GM12878 (cell line): Measurements from ENCODE around the gene OR13C8. TPM values are rescaled to one million over a fixed set of nuclear protein-coding genes. Genes with fewer than 3 reads are reported as not detected.
"Not testable (repeated sequence)": the region's sequence is repeated elsewhere in the genome, so short reads cannot be mapped to it uniquely, and the experiment has no call there.

Experiments
- ATAC-seq: fragments of 200-7000 bp; cut with Tn5 transposase; 3 replicates; pipeline ENCODE4 v1.9.1; 2020; ENCODE audit warnings: mild to moderate bottlenecking, moderate library complexity
- Bru-seq: library from RNA; stranded (reverse); fragments of 400-500 nt; gene quantifications from one replicate; lab custom pipeline; 2021; lab: Mats Ljungman, UMichigan
- BruChase-seq, 2 experiments: library from RNA; stranded (reverse); fragments of 400-500 nt; gene quantifications; one replicate each; lab custom pipeline; 2021; lab: Mats Ljungman, UMichigan
- BruUV-seq: library from RNA; stranded (reverse); fragments of 400-500 nt; replicated peaks from 2 replicates; lab custom pipeline; 2021; lab: Mats Ljungman, UMichigan
- CTCF ChIA-PET: fragments of 300-600 bp; sonication (Branson Sonifier 250); formaldehyde crosslinking; extraction: SDS; loops from one replicate; lab custom pipeline; 2021; ENCODE audit warnings: inconsistent platforms; lab: Yijun Ruan, JAX
- POLR2A ChIA-PET: fragments of 350-600 bp; formaldehyde crosslinking; extraction: SDS; loops from one replicate; lab custom pipeline; 2021; ENCODE audit warnings: inconsistent platforms; lab: Charles Lee
- RAD21 ChIA-PET: fragments of 300-600 bp; sonication (Branson Sonifier 250); formaldehyde crosslinking; loops from one replicate; lab custom pipeline; 2023; ENCODE audit warnings: antibody characterized with exemption; ENCODE audit not compliant: unreplicated experiment; lab: Charles Lee
- SMC1A ChIA-PET: fragments of 300-600 bp; sonication (Branson Sonifier 250); formaldehyde crosslinking; loops from one replicate; lab custom pipeline; 2023; ENCODE audit not compliant: unreplicated experiment, uncharacterized antibody; lab: Charles Lee
- DNase-seq: peaks from one replicate; pipeline ENCODE4 v3.0.0-alpha.2; 2011; ENCODE audit warnings: low read depth, low spot score
- FAIRE-seq: peaks from 3 replicates; lab custom pipeline; 2011; peaks lifted over from hg19 to GRCh38; lab: Jason Lieb, UNC
- H2AFZ ChIP-seq: 2 replicates; pipeline ENCODE4 v1.6.0; 2011; ENCODE audit warnings: low read depth, low read length, control low read depth; ENCODE audit not compliant: control insufficient read depth
- H3K27ac ChIP-seq: 2 replicates; pipeline ENCODE4 v1.5.1; 2011; ENCODE audit warnings: control low read depth; ENCODE audit not compliant: control insufficient read depth, insufficient read depth
- H3K27me3 ChIP-seq, 2 experiments: replicated peaks in 1 of 2; 2 replicates each; pipeline versions ENCODE4 v1.6.0 to v1.6.1; 2011; ENCODE audit warnings: low read length in 1 of 2; ENCODE audit not compliant: control insufficient read depth in 2 of 2, insufficient read depth in 2 of 2
- H3K36me3 ChIP-seq, 2 experiments: 2 replicates each; pipeline ENCODE4 v1.5.1; 2011; ENCODE audit warnings: low read length in 1 of 2; ENCODE audit not compliant: control insufficient read depth in 2 of 2, insufficient read depth in 2 of 2
- H3K4me1 ChIP-seq: 2 replicates; pipeline ENCODE4 v1.6.1; 2011; ENCODE audit warnings: mild to moderate bottlenecking, low read length, moderate library complexity, mixed read lengths; ENCODE audit not compliant: control insufficient read depth, insufficient read depth
- H3K4me2 ChIP-seq: 2 replicates; pipeline ENCODE4 v1.6.0; 2011; ENCODE audit warnings: control low read depth; ENCODE audit not compliant: control insufficient read depth, insufficient read depth
- H3K4me3 ChIP-seq: fragments of 200-600 bp; sonication (generic); 2 replicates; pipeline ENCODE4 v1.5.1; 2016
- H3K79me2 ChIP-seq: 2 replicates; pipeline ENCODE4 v1.6.0; 2011; ENCODE audit warnings: low read length; ENCODE audit not compliant: control insufficient read depth, insufficient read depth
- H3K9ac ChIP-seq: 2 replicates; pipeline ENCODE4 v1.8.0; 2011; ENCODE audit warnings: low read length, control low read depth, mixed read lengths; ENCODE audit not compliant: control insufficient read depth, insufficient read depth
- H3K9me3 ChIP-seq: replicated peaks from 3 replicates; pipeline ENCODE4 v1.5.1; 2011; ENCODE audit warnings: mild to moderate bottlenecking, low read length; ENCODE audit not compliant: control insufficient read depth, insufficient read depth
- H4K20me1 ChIP-seq: 2 replicates; pipeline ENCODE4 v1.6.0; 2011; ENCODE audit not compliant: control insufficient read depth, insufficient read depth
- CBX3 ChIP-seq: fragments of 200-600 bp; sonication (generic); IDR thresholded peaks from 2 replicates; pipeline ENCODE4 v1.6.1; 2016; ENCODE audit warnings: low read depth, borderline replicate concordance
- CHD4 ChIP-seq: fragments of 200-600 bp; sonication (generic); IDR thresholded peaks from 2 replicates; pipeline ENCODE4 v1.6.1; 2016; ENCODE audit warnings: mild to moderate bottlenecking
- E2F4 ChIP-seq: IDR thresholded peaks from 2 replicates; pipeline ENCODE4 v1.6.1; 2012; ENCODE audit warnings: low read depth, low read length, improper control_type of control experiment
- FOS ChIP-seq: IDR thresholded peaks from 3 replicates; pipeline ENCODE4 v1.6.1; 2011; ENCODE audit warnings: borderline replicate concordance; ENCODE audit not compliant: insufficient read length; ENCODE audit errors: extremely low read depth
- GABPA ChIP-seq: IDR thresholded peaks from 2 replicates; pipeline ENCODE4 v1.6.1; 2014; ENCODE audit warnings: antibody characterized with exemption, low read depth, mild to moderate bottlenecking, inconsistent platforms
- HDGF ChIP-seq: fragments of 450-650 bp; IDR thresholded peaks from 2 replicates; pipeline ENCODE4 v1.6.1; 2016; ENCODE audit warnings: antibody characterized with exemption
- LARP7 ChIP-seq: fragments of 450-650 bp; IDR thresholded peaks from 2 replicates; pipeline ENCODE4 v1.6.1; 2017; ENCODE audit warnings: mild to moderate bottlenecking
- MYC ChIP-seq: IDR thresholded peaks from 2 replicates; pipeline ENCODE4 v1.6.1; 2011; ENCODE audit warnings: mild to moderate bottlenecking, low read length, moderate library complexity, inconsistent platforms; ENCODE audit not compliant: insufficient read depth, insufficient replicate concordance, insufficient read length, severe bottlenecking
- NFXL1 ChIP-seq: fragments of 450-650 bp; IDR thresholded peaks from 2 replicates; pipeline ENCODE4 v1.6.1; 2017; ENCODE audit warnings: antibody characterized with exemption, mild to moderate bottlenecking, borderline replicate concordance
- NR2C1 ChIP-seq: fragments of 450-650 bp; IDR thresholded peaks from 2 replicates; pipeline ENCODE4 v1.6.1; 2017; ENCODE audit warnings: antibody characterized with exemption, mild to moderate bottlenecking, moderate library complexity
- POLR2AphosphoS5 ChIP-seq: IDR thresholded peaks from 2 replicates; pipeline ENCODE4 v1.6.1; 2011; ENCODE audit warnings: mild to moderate bottlenecking, low read length, inconsistent platforms
- RAD51 ChIP-seq: fragments of 450-650 bp; IDR thresholded peaks from 2 replicates; pipeline ENCODE4 v1.6.1; 2016; ENCODE audit warnings: moderate library complexity, mild to moderate bottlenecking, inconsistent platforms
- RFX5 ChIP-seq: IDR thresholded peaks from 2 replicates; pipeline ENCODE4 v1.6.1; 2011; ENCODE audit warnings: low read depth, low read length, improper control_type of control experiment
- SIX5 ChIP-seq: IDR thresholded peaks from 2 replicates; pipeline ENCODE4 v1.6.1; 2011; ENCODE audit warnings: mild to moderate bottlenecking, low read depth, low read length, moderate library complexity; ENCODE audit not compliant: severe bottlenecking
- SMC3 ChIP-seq: IDR thresholded peaks from 2 replicates; pipeline ENCODE4 v1.6.1; 2011; ENCODE audit warnings: low read length, improper control_type of control experiment, borderline replicate concordance
- SREBF1 ChIP-seq: IDR thresholded peaks from 2 replicates; pipeline ENCODE4 v1.6.1; 2012; ENCODE audit warnings: mild to moderate bottlenecking, low read length
- SREBF2 ChIP-seq: IDR thresholded peaks from 2 replicates; pipeline ENCODE4 v1.6.1; 2012; ENCODE audit warnings: mild to moderate bottlenecking, low read length
- SRF ChIP-seq, 2 experiments: IDR thresholded peaks; 2 replicates each; pipeline ENCODE4 v1.6.1; 2011; ENCODE audit warnings: low read depth in 2 of 2, low read length in 2 of 2, mild to moderate bottlenecking in 1 of 2, moderate library complexity in 1 of 2
- WGBS: methylation state at CpG from one replicate; pipeline ENCODE4 v1.1.6; 2016; ENCODE audit warnings: low lambda C conversion rate; ENCODE audit not compliant: insufficient replicate concordance, insufficient coverage; ENCODE audit errors: missing lambda C conversion rate; 5-methylcytosine and 5-hydroxymethylcytosine counted together
- in situ Hi-C: fragments of 300-500 bp; cut with MboI; formaldehyde crosslinking; loops from 9 replicates; pipeline ENCODE4 v1.14.3; 2018; ENCODE audit warnings: mixed read lengths
- intact Hi-C: fragments of 100-400 bp; cut with micrococcal nuclease; formaldehyde crosslinking; loops from one replicate; pipeline ENCODE4 v1.14.2; 2022; ENCODE audit not compliant: unreplicated experiment
- long read RNA-seq, 2 experiments: library from polyadenylated mRNA; unstranded; transcript quantifications; one replicate each; pipeline ENCODE4 v2.0.0, GENCODE V29; 2019 to 2020
- polyA minus RNA-seq, 3 experiments: library from RNA; depleted of rRNA, polyadenylated mRNA; stranded (reverse); fragments of >200 nt; gene quantifications; 2 replicates each; pipeline ENCODE4 v1.2.3, GENCODE V29; 2011
- polyA plus RNA-seq, 11 experiments: library from polyadenylated mRNA; depleted of rRNA in 4 of 11; unstranded in 6 of 11; stranded (reverse) in 5 of 11; fragments of >200 nt; fragmentation: Nextera tagmentation in 4 of 11; fragmentation: Illumina TruSeq in 1 of 11; extraction: Ambion mirVana in 4 of 11; extraction: Trizol in 1 of 11; gene quantifications; 1 replicate in 1 of 11; 2 replicates in 10 of 11; pipeline versions ENCODE4 v1.2.1 to v1.2.3, GENCODE V29; 2011 to 2016; ENCODE audit warnings: inconsistent platforms in 2 of 11, missing spikeins in 2 of 11, low read depth in 1 of 11
- total RNA-seq, 4 experiments: library from RNA; depleted of rRNA in 3 of 4; stranded (reverse); fragments of >200 nt in 3 of 4; fragmentation: Illumina TruSeq in 1 of 4; extraction: Trizol in 1 of 4; gene quantifications; 2 replicates each; pipeline versions ENCODE4 v1.2.1 to v1.2.3, GENCODE V29; 2013 to 2021

Gene OR13C8
- not detected in 2 replicates for total RNA-seq (2013; cell fraction: nucleolus; rRNA removed)
- total RNA-seq (2014; rRNA removed) (not detected in 2 replicates), total RNA-seq (2014; rRNA removed; fragmentation: Illumina TruSeq; extraction: Trizol) (not detected in 2 replicates), total RNA-seq (2021) (not detected in 2 replicates), polyA plus RNA-seq (2011; rRNA removed) (not detected in 2 replicates), polyA plus RNA-seq (2014; fragmentation: Illumina TruSeq; extraction: Trizol) (not detected in 2 replicates), polyA plus RNA-seq (2014; fragmentation: Nextera tagmentation; extraction: Ambion mirVana) (not detected), polyA plus RNA-seq (2014; rRNA removed) (not detected in 2 replicates), polyA plus RNA-seq (2016; fragmentation: Nextera tagmentation; extraction: Ambion mirVana) (not detected), polyA minus RNA-seq (2011; rRNA and poly(A)+ RNA removed) (not detected in 2 replicates), Bru-seq, nascent RNA (not detected), BruChase-seq, experiment 1, labeled RNA remaining after a 6-hour chase (not detected), BruChase-seq, experiment 2, labeled RNA remaining after a 2-hour chase (not detected)
- polyA plus RNA-seq (2011; ENCODE audit: low read depth) = not detected
- not detected in 2 replicates for polyA plus RNA-seq (2011; cell fraction: cytosol; rRNA removed)
- polyA plus RNA-seq (2011; cell fraction: nucleus; rRNA removed) = not detected in 2 replicates
- polyA plus RNA-seq (2012) = not detected in 2 replicates
- polyA minus RNA-seq (2011; cell fraction: cytosol; rRNA and poly(A)+ RNA removed) = not detected in 2 replicates
- not detected in 2 replicates for polyA minus RNA-seq (2011; cell fraction: nucleus; rRNA and poly(A)+ RNA removed)
- long read RNA-seq, experiment 1 = 0 reads
- long read RNA-seq, experiment 2 = 0 reads

DNA sequence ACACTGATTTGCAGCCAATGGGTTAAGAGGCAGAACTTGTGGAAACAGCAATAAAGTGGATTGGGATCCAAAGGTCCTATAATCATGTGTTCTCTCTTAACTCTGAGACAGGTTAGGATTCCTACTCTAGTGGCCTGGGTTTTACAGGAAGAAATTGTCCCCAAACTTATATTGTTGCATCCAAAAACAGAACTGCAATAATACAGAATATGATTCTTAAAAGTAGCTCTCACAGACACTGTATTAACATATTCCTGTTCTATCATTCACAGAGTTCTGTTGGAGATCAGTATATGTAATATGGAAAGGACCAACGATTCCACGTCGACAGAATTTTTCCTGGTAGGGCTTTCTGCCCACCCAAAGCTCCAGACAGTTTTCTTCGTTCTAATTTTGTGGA lies at the start of gene OR13C8:
TSS of gene OR13C8 (plus strand) at position 301 of the 400 bp plus-strand sequence. CDS start at position 301, 0 bp downstream.
- Histone ChIP-seq H3K4me3 (no peak within 1 kb of the TSS), H4K20me1 (no peaks in the 10 kb centered on the region), H3K27ac (no peak within 1 kb of the TSS), H3K79me2 (no peaks in the 10 kb centered on the region), H3K4me1 (no peaks in the 10 kb centered on the region), H3K27me3 (no peaks in the 10 kb centered on the region), H3K4me2 (no peak within 1 kb of the TSS), H2AFZ (no peak within 1 kb of the TSS), H3K9me3 (no peaks in the 10 kb centered on the region), H3K9ac (no peak within 1 kb of the TSS), H3K36me3 (no peaks in the 10 kb centered on the region)
- whole genome bisulfite sequencing = 62% methylated on average over 4 of the region's 4 CpGs
- in situ Hi-C loops (no loop called here), intact Hi-C loops (loop anchor here (5.0 kb wide), 1 partner anchor 62 kb away; no protein-coding TSS in a partner anchor)
- no peak for ATAC-seq
- no peak for DNase-seq
- BruUV-seq = no TSS peak
- ChIA-PET POLR2A (no interaction called here), RAD21 (no interaction called here), SMC1A (no interaction called here), CTCF (no interaction called here)
- FAIRE-seq = no peak
- no peak for TF ChIP-seq HDGF
- TF ChIP-seq SREBF2 = no peak
- TF ChIP-seq FOS = no peak
- TF ChIP-seq LARP7 = no peak
- TF ChIP-seq GABPA = no peak
- TF ChIP-seq MYC = no peak
- TF ChIP-seq NR2C1 = no peak
- TF ChIP-seq RFX5 = no peak
- TF ChIP-seq SIX5 = no peak
- no peak for TF ChIP-seq SMC3
- no peak for TF ChIP-seq NFXL1
- no peak for TF ChIP-seq CBX3
- TF ChIP-seq CHD4 = no peak
- no peak for TF ChIP-seq POLR2AphosphoS5
- no peak for TF ChIP-seq E2F4
- TF ChIP-seq RAD51 = no peak
- no peak for TF ChIP-seq SREBF1
- no peak for TF ChIP-seq SRF (IDR thresholded peaks at IDR 0.05; ENCODE audit: low read depth in 2 of 2, low read length in 2 of 2)

DNA sequence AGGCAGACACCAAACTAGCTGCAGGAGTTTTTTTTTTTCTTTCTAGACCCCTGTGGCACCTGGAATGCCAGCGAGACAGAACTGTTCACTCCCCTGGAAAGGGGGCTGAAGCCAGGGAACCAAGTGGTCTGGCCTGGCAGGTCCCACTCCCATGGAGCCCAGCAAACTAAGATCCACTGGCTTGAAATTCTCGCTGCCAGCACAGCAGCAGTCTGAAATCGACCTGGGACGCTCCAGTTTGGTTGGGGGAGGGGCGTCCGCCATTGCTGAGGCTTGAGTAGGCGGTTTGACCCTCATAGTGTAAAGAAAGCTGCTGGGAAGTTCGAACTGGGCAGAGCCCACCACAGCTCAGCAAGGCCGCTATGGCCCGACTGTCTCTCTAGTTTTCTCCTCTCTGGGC lies 48.7 kb upstream of the OR13C8 start:
- H3K4me2 ChIP-seq, H2AFZ ChIP-seq, in situ Hi-C loops, intact Hi-C loops, H3K27ac ChIP-seq, H3K27me3 ChIP-seq, H4K20me1 ChIP-seq, ATAC-seq, POLR2A ChIA-PET, H3K4me3 ChIP-seq, H3K9me3 ChIP-seq, H3K9ac ChIP-seq, FAIRE-seq, H3K79me2 ChIP-seq, BruUV-seq, H3K36me3 ChIP-seq, H3K4me1 ChIP-seq, CTCF ChIA-PET, SMC1A ChIA-PET, RAD21 ChIA-PET, DNase-seq: not testable (repeated sequence)
- 6% methylated on average over 10 of the region's 10 CpGs for WGBS
